ENCODE results near the gene OSGIN1.

Gene OSGIN1

DNA sequence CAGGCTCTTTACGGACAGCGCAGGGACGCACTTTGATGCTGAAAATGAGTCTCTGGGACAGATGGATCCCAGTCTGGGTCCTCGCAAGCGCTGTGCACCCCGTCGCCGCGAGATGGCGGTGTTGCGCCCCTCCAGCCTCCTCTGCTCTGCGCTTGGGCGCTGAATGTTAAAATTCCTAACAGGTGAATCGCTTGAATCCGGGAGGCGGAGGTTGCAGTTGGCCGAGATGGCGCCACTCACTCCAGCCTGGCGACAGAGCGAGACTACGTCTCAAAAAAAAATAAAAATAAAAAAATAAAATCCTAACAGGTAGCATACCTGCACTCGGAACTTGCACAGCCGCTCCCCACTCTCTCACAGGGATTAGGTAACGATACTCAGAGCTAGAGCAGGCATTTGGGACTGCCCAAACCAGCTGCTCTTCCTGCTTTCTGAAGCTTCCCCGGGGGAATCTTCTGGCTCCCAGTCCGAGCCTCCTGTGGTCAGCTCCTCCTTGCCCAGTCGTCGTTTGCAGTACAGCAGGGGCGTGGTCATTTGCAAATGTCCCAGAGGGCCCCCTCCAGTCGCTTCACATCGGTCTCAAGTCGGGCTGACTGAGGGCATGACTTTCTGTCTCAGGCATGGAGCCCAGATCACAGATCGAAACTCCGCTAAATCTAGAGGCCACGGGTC lies 26.2 kb upstream of the OSGIN1 start:
- WGBS, 2 experiments (ENCODE audit: insufficient coverage in 2 of 2): 5 to 14% methylated on average over 24 to 25 of the region's 35 CpGs
- Histone ChIP-seq H3K36me3 (ENCODE audit: control insufficient read depth, insufficient read depth, low read length) (no peaks in the 10 kb centered on the region), H3K4me1 (ENCODE audit: control insufficient read depth, insufficient read depth, low read length, poor library complexity, severe bottlenecking) (peaks cover 7% of the 10 kb centered on the region), H3K4me3 (ENCODE audit: extremely low read depth, insufficient read depth, low read length, poor library complexity, severe bottlenecking) (peak overlapping the region; percentile 3), H3K27ac (ENCODE audit: low read depth, low read length, severe bottlenecking) (no peak overlapping the region), H3K9me3 (ENCODE audit: control insufficient read depth, low read length) (no peaks in the 10 kb centered on the region)

GRCh38 chr16:83928341-83929055 lies 24.5 kb upstream of the OSGIN1 start:
- H3K9me3 ChIP-seq (ENCODE audit: control insufficient read depth, low read length): no peaks in the 10 kb centered on the region
- 93 to 96% methylated on average over 15 of the region's 16 CpGs for WGBS, 2 experiments (ENCODE audit: insufficient coverage in 2 of 2)
- no peak overlapping the region for H3K4me3 ChIP-seq (ENCODE audit: extremely low read depth, insufficient read depth, low read length, poor library complexity, severe bottlenecking)
- H3K36me3 ChIP-seq (ENCODE audit: control insufficient read depth, insufficient read depth, low read length): no peaks in the 10 kb centered on the region
- peaks cover 7% of the 10 kb centered on the region for H3K4me1 ChIP-seq (ENCODE audit: control insufficient read depth, insufficient read depth, low read length, poor library complexity, severe bottlenecking)
- H3K27ac ChIP-seq (ENCODE audit: low read depth, low read length, severe bottlenecking): no peak overlapping the region

DNA sequence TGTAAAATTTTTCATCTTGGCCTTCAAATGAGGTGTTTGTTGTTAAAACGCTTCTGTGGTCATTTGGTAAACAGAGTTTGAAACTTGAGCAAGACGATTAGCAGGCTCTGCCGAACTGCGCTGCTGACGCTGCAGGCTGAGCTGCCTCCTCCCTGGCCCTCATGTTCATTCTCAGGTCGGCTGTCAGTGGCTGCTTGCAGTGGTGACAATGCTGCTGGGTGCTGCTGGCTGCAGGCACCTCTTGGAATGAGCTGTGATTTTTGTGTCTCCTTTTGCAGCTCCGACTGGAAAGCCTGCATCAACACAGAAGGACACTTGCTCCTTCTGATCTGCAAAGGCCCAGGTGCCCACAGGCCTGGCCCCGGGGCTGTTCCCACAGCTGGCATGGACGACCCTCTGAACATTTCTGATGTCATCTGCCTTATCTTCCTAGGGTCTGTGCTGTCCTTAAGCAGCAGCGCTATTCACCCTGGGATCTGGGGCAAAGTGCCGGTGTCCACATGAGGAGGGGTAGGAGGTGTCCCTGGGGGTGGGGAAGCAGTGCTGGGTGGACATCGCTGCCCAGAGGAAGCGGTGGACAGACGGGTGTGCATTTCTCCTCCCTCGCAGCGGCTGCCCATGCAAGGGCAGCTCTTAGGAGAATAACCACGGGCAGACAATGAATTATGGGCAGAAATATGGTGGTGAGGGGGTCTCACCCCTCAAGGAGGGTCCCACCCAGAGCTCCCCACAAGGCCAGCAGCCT lies 23.1 kb upstream of the OSGIN1 start:
- no peaks in the 10 kb centered on the region for H3K9me3 ChIP-seq (ENCODE audit: control insufficient read depth, low read length)
- no peak overlapping the region for H3K4me3 ChIP-seq (ENCODE audit: extremely low read depth, insufficient read depth, low read length, poor library complexity, severe bottlenecking)
- H3K4me1 ChIP-seq (ENCODE audit: control insufficient read depth, insufficient read depth, low read length, poor library complexity, severe bottlenecking): peaks cover 7% of the 10 kb centered on the region
- 87 to 96% methylated on average over 15 of the region's 17 CpGs for WGBS, 2 experiments (ENCODE audit: insufficient coverage in 2 of 2)
- no peak overlapping the region for H3K27ac ChIP-seq (ENCODE audit: low read depth, low read length, severe bottlenecking)
- H3K36me3 ChIP-seq (ENCODE audit: control insufficient read depth, insufficient read depth, low read length): no peaks in the 10 kb centered on the region

- WGBS, 2 experiments (ENCODE audit: insufficient coverage in 2 of 2): 92 to 95% methylated on average over 17 to 20 of the region's 22 CpGs
- Histone ChIP-seq H3K4me1 (ENCODE audit: control insufficient read depth, insufficient read depth, low read length, poor library complexity, severe bottlenecking) (peaks cover 7% of the 10 kb centered on the region), H3K4me3 (ENCODE audit: extremely low read depth, insufficient read depth, low read length, poor library complexity, severe bottlenecking) (no peak overlapping the region)
Observed at GRCh38 chr16:83930730-83931500, 22.1 kb upstream of the OSGIN1 start.

GRCh38 chr16:83931556-83931955 lies 21.5 kb upstream of the OSGIN1 start:
- H3K4me3 ChIP-seq (ENCODE audit: extremely low read depth, insufficient read depth, low read length, poor library complexity, severe bottlenecking): no peak overlapping the region
- peaks cover 7% of the 10 kb centered on the region for H3K4me1 ChIP-seq (ENCODE audit: control insufficient read depth, insufficient read depth, low read length, poor library complexity, severe bottlenecking)
- no peak overlapping the region for H3K27ac ChIP-seq (ENCODE audit: low read depth, low read length, severe bottlenecking)
- WGBS, 2 experiments (ENCODE audit: insufficient coverage in 2 of 2): 93 to 94% methylated on average over 10 to 16 of the region's 17 CpGs
- H3K9me3 ChIP-seq (ENCODE audit: control insufficient read depth, low read length): no peaks in the 10 kb centered on the region
- no peaks in the 10 kb centered on the region for H3K36me3 ChIP-seq (ENCODE audit: control insufficient read depth, insufficient read depth, low read length)

More at GRCh38 chr16:83930730-83931500, 22.1 kb upstream of the OSGIN1 start:
- no peak overlapping the region for H3K27ac ChIP-seq (ENCODE audit: low read depth, low read length, severe bottlenecking)
- H3K9me3 ChIP-seq (ENCODE audit: control insufficient read depth, low read length): no peaks in the 10 kb centered on the region
- no peaks in the 10 kb centered on the region for H3K36me3 ChIP-seq (ENCODE audit: control insufficient read depth, insufficient read depth, low read length)

- H3K4me3 ChIP-seq (ENCODE audit: extremely low read depth, insufficient read depth, low read length, poor library complexity, severe bottlenecking): no peak overlapping the region
- H3K36me3 ChIP-seq (ENCODE audit: control insufficient read depth, insufficient read depth, low read length): no peaks in the 10 kb centered on the region
- H3K9me3 ChIP-seq (ENCODE audit: control insufficient read depth, low read length): no peaks in the 10 kb centered on the region
- H3K27ac ChIP-seq (ENCODE audit: low read depth, low read length, severe bottlenecking): no peak overlapping the region
- peaks cover 3% of the 10 kb centered on the region for H3K4me1 ChIP-seq (ENCODE audit: control insufficient read depth, insufficient read depth, low read length, poor library complexity, severe bottlenecking)
- WGBS, 2 experiments (ENCODE audit: insufficient coverage in 2 of 2): 88 to 89% methylated on average over 11 of the region's 11 CpGs
Observed at GRCh38 chr16:83932304-83932703, 20.7 kb upstream of the OSGIN1 start.

DNA sequence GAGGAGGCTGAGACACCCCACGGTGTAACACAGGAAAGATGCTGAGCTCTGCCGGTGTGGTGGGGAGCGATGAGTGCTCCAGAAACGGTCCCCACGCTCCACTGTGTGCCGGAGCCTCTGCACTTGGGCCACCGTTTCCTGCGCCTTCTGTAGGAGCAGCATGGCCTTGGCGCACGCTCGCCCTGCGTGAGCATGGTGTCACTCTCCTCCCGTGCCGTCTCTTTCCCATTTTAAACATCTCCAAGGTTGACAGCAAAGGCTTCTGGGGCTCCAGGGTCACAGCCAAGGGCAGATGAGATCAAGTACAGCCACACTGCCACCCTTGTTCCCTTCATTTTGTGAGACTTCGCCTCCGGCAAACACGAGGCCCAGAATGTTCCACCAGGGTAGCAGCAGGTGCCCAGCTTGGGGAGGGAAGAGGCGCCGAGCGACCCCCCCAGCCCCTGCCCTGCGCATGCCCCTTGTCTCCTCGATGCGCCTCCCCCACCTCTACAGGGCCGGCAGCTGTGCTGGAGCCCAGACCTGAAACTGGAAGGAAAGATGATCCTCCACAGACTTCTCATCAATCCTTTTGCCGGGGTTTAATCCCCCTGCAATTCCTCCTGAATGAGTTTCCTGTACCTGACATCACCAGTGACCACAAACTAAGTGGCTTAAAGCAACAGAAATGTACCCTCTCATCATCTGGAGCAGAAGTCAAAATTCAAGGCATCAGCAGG lies 19.9 kb upstream of the OSGIN1 start:
- WGBS, 2 experiments (ENCODE audit: insufficient coverage in 2 of 2): 92 to 94% methylated on average over 15 to 21 of the region's 25 CpGs
- no peaks in the 10 kb centered on the region for H3K4me1 ChIP-seq (ENCODE audit: control insufficient read depth, insufficient read depth, low read length, poor library complexity, severe bottlenecking)
- H3K9me3 ChIP-seq (ENCODE audit: control insufficient read depth, low read length): no peaks in the 10 kb centered on the region
- H3K27ac ChIP-seq (ENCODE audit: low read depth, low read length, severe bottlenecking): no peak overlapping the region
- no peaks in the 10 kb centered on the region for H3K36me3 ChIP-seq (ENCODE audit: control insufficient read depth, insufficient read depth, low read length)
- no peak overlapping the region for H3K4me3 ChIP-seq (ENCODE audit: extremely low read depth, insufficient read depth, low read length, poor library complexity, severe bottlenecking)

DNA sequence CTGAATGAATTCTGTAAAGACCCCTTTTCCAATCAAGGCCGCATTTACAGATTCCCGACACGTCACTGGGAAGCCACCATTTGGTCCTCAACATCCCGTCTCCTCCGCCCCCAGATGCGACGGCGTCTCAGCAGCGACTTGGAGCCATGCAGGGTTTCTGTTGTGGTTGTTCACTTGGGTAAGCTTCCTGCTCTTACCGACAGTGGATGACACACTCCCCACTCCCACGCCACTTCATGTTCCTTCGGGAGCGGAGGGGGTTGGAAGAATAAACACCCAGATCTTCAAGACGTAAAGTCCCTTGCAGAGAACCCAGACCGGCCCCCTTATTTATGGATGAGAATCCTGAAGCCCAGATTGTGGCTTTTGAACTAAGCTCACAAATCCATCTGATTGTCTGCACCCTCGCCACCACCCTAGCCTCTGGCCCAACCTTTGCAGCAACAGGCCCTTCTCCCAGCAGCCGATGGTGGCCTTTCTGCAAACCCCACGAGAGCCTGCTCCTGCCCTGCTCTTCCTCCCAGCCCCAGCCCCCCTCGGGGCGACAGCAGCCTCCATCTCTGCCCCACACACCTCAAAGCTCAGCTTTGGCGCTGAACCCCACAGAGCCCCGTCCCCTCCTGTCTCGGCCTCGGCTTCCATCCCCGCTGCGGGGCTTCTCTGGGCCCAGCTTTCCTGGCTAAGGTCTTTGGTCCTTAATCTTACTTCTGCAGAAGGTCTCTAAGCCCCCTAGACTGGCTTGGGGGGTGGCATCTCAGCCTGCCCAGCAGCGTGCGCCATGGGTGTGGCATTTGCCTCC lies 19.0 kb upstream of the OSGIN1 start:
- Histone ChIP-seq H3K4me1 (ENCODE audit: control insufficient read depth, insufficient read depth, low read length, poor library complexity, severe bottlenecking) (no peaks in the 10 kb centered on the region), H3K4me3 (ENCODE audit: extremely low read depth, insufficient read depth, low read length, poor library complexity, severe bottlenecking) (no peak overlapping the region), H3K36me3 (ENCODE audit: control insufficient read depth, insufficient read depth, low read length) (no peaks in the 10 kb centered on the region), H3K9me3 (ENCODE audit: control insufficient read depth, low read length) (no peaks in the 10 kb centered on the region), H3K27ac (ENCODE audit: low read depth, low read length, severe bottlenecking) (no peak overlapping the region)
- 87 to 92% methylated on average over 21 to 25 of the region's 28 CpGs for WGBS, 2 experiments (ENCODE audit: insufficient coverage in 2 of 2)

GRCh38 chr16:83934684-83934977 lies 18.4 kb upstream of the OSGIN1 start:
- H3K27ac ChIP-seq (ENCODE audit: low read depth, low read length, severe bottlenecking): no peak overlapping the region

More at GRCh38 chr16:83934684-83934977, 18.4 kb upstream of the OSGIN1 start:
- 87 to 91% methylated on average over 10 to 11 of the region's 12 CpGs for WGBS, 2 experiments (ENCODE audit: insufficient coverage in 2 of 2)
- Histone ChIP-seq H3K4me1 (ENCODE audit: control insufficient read depth, insufficient read depth, low read length, poor library complexity, severe bottlenecking) (no peaks in the 10 kb centered on the region), H3K36me3 (ENCODE audit: control insufficient read depth, insufficient read depth, low read length) (no peaks in the 10 kb centered on the region), H3K9me3 (ENCODE audit: control insufficient read depth, low read length) (no peaks in the 10 kb centered on the region), H3K4me3 (ENCODE audit: extremely low read depth, insufficient read depth, low read length, poor library complexity, severe bottlenecking) (no peak overlapping the region)
